ENCODE measurements around the gene COL21A1. TPM values are rescaled to one million over a fixed set of nuclear protein-coding genes. Genes with fewer than 3 reads are reported as not detected.
A peak's percentile ranks its signal among the peaks of the same experiment; 100 is the strongest.

The COL21A1 gene
- total RNA-seq, 1 donor from 2014 or later, result 0.57 TPM

DNA sequence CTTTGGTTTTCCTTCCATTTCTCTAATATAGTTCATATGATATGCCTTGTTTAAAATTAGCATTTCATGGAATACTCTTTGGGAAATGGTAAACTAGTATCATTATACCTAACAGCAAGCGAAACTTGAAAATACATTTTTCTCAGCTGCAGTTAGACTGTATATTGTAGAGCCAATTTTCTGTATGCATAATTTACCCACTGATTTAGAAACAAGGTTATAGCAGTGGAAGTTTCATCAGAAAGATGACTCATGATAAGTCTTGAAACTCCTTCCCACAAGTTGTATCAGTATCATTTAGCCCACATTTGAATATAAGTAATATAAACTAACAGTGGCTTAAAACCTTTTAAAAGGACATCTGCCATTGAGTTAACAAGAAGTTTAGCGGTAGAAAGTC lies 207.2 kb downstream of the COL21A1 start:
- no peak for TF ChIP-seq EZH2 (IDR thresholded peaks at IDR 0.05; ENCODE audit: insufficient read depth, low read length)
- TF ChIP-seq, protein P1, sequence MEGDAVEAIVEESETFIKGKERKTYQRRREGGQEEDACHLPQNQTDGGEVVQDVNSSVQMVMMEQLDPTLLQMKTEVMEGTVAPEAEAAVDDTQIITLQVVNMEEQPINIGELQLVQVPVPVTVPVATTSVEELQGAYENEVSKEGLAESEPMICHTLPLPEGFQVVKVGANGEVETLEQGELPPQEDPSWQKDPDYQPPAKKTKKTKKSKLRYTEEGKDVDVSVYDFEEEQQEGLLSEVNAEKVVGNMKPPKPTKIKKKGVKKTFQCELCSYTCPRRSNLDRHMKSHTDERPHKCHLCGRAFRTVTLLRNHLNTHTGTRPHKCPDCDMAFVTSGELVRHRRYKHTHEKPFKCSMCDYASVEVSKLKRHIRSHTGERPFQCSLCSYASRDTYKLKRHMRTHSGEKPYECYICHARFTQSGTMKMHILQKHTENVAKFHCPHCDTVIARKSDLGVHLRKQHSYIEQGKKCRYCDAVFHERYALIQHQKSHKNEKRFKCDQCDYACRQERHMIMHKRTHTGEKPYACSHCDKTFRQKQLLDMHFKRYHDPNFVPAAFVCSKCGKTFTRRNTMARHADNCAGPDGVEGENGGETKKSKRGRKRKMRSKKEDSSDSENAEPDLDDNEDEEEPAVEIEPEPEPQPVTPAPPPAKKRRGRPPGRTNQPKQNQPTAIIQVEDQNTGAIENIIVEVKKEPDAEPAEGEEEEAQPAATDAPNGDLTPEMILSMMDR (IDR thresholded peaks at IDR 0.05; ENCODE audit: insufficient read depth, low read depth, low read length), result no peak
- no peak overlapping the region for H3K27ac ChIP-seq (ENCODE audit: low read depth, low read length)
- no peaks in the 10 kb centered on the region for H3K27me3 Mint-ChIP-seq (ENCODE audit: low read depth, unreplicated experiment)
- no peaks in the 10 kb centered on the region for H3K27me3 ChIP-seq (ENCODE audit: insufficient read depth, low read length)
- H3K79me2 ChIP-seq (ENCODE audit: insufficient read depth, low read length), result no peaks in the 10 kb centered on the region
- no peaks in the 10 kb centered on the region for H3K4me1 ChIP-seq (ENCODE audit: insufficient read depth, low read length)
- no peaks in the 10 kb centered on the region for H4K20me1 ChIP-seq (ENCODE audit: insufficient read depth, low read length)
- H3K36me3 ChIP-seq (ENCODE audit: insufficient read depth, low read length), result no peaks in the 10 kb centered on the region
- H3K4me3 ChIP-seq (ENCODE audit: insufficient read depth, low read depth, low read length), result no peak overlapping the region
- H3K4me2 ChIP-seq (ENCODE audit: low read length), result peak overlapping the region; percentile 8
- H2AFZ ChIP-seq (ENCODE audit: low read depth, low read length), result no peak overlapping the region
- H3K9me3 Mint-ChIP-seq (ENCODE audit: unreplicated experiment), result peaks cover 3% of the 10 kb centered on the region
- no peaks in the 10 kb centered on the region for H3K36me3 Mint-ChIP-seq (ENCODE audit: low read depth, unreplicated experiment)
- H3K4me3 Mint-ChIP-seq (ENCODE audit: unreplicated experiment), result no peak overlapping the region
- peak overlapping the region; percentile 82 for H3K27ac Mint-ChIP-seq (ENCODE audit: unreplicated experiment)
- no peak overlapping the region for H3K9ac ChIP-seq (ENCODE audit: low read length)
- FAIRE-seq (no peak), DNase-seq (ENCODE audit: low read depth) (peak; percentile 73)
- H3K4me1 Mint-ChIP-seq (ENCODE audit: low read depth, unreplicated experiment), result peaks cover 14% of the 10 kb centered on the region
- no peaks in the 10 kb centered on the region for H3K9me3 ChIP-seq (ENCODE audit: insufficient read depth, low read depth, low read length)

DNA sequence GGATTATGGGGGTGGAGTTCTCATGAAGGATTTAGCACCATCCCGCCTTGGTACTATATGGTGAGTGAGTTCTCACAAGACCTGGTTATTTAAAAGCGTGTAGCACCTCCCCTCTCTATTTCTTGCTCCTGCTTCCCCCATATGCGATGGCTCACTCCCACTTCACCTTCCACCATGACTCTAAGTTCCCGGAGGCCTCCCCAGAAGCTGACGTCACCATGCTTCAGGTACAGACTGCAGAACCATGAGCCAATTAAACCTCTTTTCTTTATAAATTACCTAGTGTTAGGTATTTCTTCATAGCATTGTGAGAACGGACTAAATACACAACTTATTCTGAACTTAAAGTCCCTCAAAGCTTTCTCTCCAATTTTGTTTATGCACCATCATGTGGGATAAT lies 208.6 kb downstream of the COL21A1 start:
- Histone ChIP-seq H3K4me3 (ENCODE audit: insufficient read depth, low read depth, low read length) (no peak overlapping the region), H3K4me2 (ENCODE audit: low read length) (no peak overlapping the region), H3K27me3 (ENCODE audit: insufficient read depth, low read length) (no peaks in the 10 kb centered on the region), H4K20me1 (ENCODE audit: insufficient read depth, low read length) (no peaks in the 10 kb centered on the region), H3K4me1 (ENCODE audit: insufficient read depth, low read length) (no peaks in the 10 kb centered on the region), H3K36me3 (ENCODE audit: insufficient read depth, low read length) (no peaks in the 10 kb centered on the region), H3K9ac (ENCODE audit: low read length) (no peak overlapping the region), H3K79me2 (ENCODE audit: insufficient read depth, low read length) (no peaks in the 10 kb centered on the region), H3K27ac (ENCODE audit: low read depth, low read length) (no peak overlapping the region), H3K9me3 (ENCODE audit: insufficient read depth, low read depth, low read length) (no peaks in the 10 kb centered on the region), H2AFZ (ENCODE audit: low read depth, low read length) (no peak overlapping the region)
- TF ChIP-seq, protein P1 (IDR thresholded peaks at IDR 0.05; ENCODE audit: insufficient read depth, low read depth, low read length), result no peak
- TF ChIP-seq EZH2 (IDR thresholded peaks at IDR 0.05; ENCODE audit: insufficient read depth, low read length), result no peak
- Mint-ChIP-seq H3K27me3 (ENCODE audit: low read depth, unreplicated experiment) (no peaks in the 10 kb centered on the region), H3K4me3 (ENCODE audit: unreplicated experiment) (no peak overlapping the region), H3K4me1 (ENCODE audit: low read depth, unreplicated experiment) (peaks cover 14% of the 10 kb centered on the region), H3K36me3 (ENCODE audit: low read depth, unreplicated experiment) (no peaks in the 10 kb centered on the region), H3K27ac (ENCODE audit: unreplicated experiment) (no peak overlapping the region), H3K9me3 (ENCODE audit: unreplicated experiment) (peaks cover 3% of the 10 kb centered on the region)
- DNase-seq (ENCODE audit: low read depth), result no peak
- no peak for FAIRE-seq

DNA sequence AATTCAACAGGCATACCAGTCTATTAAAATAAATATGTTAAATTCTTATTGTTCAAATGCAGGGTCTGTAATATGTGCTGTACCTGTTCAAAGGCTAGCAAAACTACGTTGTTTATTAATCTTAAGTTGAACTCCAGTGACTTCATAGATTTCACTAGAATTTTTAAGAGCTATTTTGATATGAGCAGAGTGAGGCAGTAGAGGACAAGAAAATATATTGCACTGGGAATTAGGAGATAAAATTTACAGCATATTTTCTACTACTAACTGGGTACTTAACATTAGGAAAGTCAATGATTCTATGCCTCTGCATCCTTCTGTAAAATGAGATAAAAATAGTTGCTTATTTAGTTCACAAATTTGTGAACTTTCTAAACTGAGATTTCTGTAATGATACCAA lies 209.8 kb downstream of the COL21A1 start:
- TF ChIP-seq, protein P1 (IDR thresholded peaks at IDR 0.05; ENCODE audit: insufficient read depth, low read depth, low read length), result no peak
- no peak for TF ChIP-seq EZH2 (IDR thresholded peaks at IDR 0.05; ENCODE audit: insufficient read depth, low read length)
- H3K4me1 Mint-ChIP-seq (ENCODE audit: low read depth, unreplicated experiment), result peaks cover 12% of the 10 kb centered on the region
- H2AFZ ChIP-seq (ENCODE audit: low read depth, low read length), result no peak overlapping the region
- H3K79me2 ChIP-seq (ENCODE audit: insufficient read depth, low read length), result no peaks in the 10 kb centered on the region
- no peaks in the 10 kb centered on the region for H3K9me3 ChIP-seq (ENCODE audit: insufficient read depth, low read depth, low read length)
- FAIRE-seq, result no peak
- H3K4me1 ChIP-seq (ENCODE audit: insufficient read depth, low read length), result no peaks in the 10 kb centered on the region
- H3K4me3 ChIP-seq (ENCODE audit: insufficient read depth, low read depth, low read length), result no peak overlapping the region
- H3K9ac ChIP-seq (ENCODE audit: low read length), result no peak overlapping the region
- no peak for DNase-seq (ENCODE audit: low read depth)
- H3K4me2 ChIP-seq (ENCODE audit: low read length), result no peak overlapping the region
- H4K20me1 ChIP-seq (ENCODE audit: insufficient read depth, low read length), result no peaks in the 10 kb centered on the region
- no peak overlapping the region for H3K27ac Mint-ChIP-seq (ENCODE audit: unreplicated experiment)
- H3K27me3 ChIP-seq (ENCODE audit: insufficient read depth, low read length), result no peaks in the 10 kb centered on the region
- H3K36me3 ChIP-seq (ENCODE audit: insufficient read depth, low read length), result no peaks in the 10 kb centered on the region
- no peaks in the 10 kb centered on the region for H3K36me3 Mint-ChIP-seq (ENCODE audit: low read depth, unreplicated experiment)
- H3K9me3 Mint-ChIP-seq (ENCODE audit: unreplicated experiment), result peaks cover 3% of the 10 kb centered on the region
- no peak overlapping the region for H3K4me3 Mint-ChIP-seq (ENCODE audit: unreplicated experiment)
- H3K27ac ChIP-seq (ENCODE audit: low read depth, low read length), result no peak overlapping the region
- H3K27me3 Mint-ChIP-seq (ENCODE audit: low read depth, unreplicated experiment), result no peaks in the 10 kb centered on the region
